Lower leg skin (tissue), 3 donors: ENCODE measurements around the gene TEX51.

Experiments
- POLR2A ChIP-seq, 2 donors: fragments of 450-650 bp; IDR thresholded peaks; one replicate each; pipeline ENCODE4 v1.6.1; 2016 to 2017; ENCODE audit warnings: antibody characterized with exemption in 2 of 2, mild to moderate bottlenecking in 1 of 2, moderate library complexity in 1 of 2
- TF ChIP-seq, protein P1 (sequence below), 3 donors: fragments of 450-650 bp; IDR thresholded peaks; one replicate each; pipeline ENCODE4 v1.5.1; 2016; ENCODE audit warnings: antibody characterized with exemption in 3 of 3, mild to moderate bottlenecking in 3 of 3, moderate library complexity in 2 of 3

DNA sequence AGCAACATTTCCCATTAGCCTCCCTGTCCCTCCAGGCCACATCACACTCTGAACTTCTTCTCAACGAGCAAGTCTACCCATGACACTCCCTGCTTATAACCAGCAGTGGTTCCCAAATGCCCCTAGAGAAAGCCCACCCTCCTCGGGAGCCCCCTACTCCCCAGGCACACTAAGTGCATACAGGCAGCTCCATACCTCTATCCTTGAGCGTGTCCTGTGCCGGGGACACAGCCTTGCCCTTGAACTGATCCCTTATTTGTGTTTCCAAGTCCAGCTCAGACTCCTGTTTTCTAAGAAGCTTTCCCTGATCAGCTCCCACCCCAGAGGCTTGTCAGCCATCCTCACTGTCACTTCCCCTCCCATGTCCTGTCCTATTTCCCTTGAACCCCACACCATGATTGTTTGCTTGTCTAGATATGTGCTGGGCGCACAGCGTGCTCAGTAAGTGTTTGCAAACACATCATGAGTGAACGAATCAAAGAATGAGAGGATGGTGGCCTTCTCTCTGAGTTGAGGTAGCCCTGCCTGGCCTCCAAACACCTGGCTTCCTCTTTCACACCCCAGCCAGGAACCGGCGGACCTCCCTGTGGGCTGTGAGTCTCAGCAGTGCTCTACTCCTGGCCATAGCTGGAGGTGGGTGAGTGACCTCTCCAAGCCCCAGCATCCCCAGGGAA is 2.1 kb downstream of the TEX51 start:
- TF ChIP-seq POLR2A (IDR thresholded peaks at IDR 0.05), result no peak
- TF ChIP-seq, protein P1, sequence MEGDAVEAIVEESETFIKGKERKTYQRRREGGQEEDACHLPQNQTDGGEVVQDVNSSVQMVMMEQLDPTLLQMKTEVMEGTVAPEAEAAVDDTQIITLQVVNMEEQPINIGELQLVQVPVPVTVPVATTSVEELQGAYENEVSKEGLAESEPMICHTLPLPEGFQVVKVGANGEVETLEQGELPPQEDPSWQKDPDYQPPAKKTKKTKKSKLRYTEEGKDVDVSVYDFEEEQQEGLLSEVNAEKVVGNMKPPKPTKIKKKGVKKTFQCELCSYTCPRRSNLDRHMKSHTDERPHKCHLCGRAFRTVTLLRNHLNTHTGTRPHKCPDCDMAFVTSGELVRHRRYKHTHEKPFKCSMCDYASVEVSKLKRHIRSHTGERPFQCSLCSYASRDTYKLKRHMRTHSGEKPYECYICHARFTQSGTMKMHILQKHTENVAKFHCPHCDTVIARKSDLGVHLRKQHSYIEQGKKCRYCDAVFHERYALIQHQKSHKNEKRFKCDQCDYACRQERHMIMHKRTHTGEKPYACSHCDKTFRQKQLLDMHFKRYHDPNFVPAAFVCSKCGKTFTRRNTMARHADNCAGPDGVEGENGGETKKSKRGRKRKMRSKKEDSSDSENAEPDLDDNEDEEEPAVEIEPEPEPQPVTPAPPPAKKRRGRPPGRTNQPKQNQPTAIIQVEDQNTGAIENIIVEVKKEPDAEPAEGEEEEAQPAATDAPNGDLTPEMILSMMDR (IDR thresholded peaks at IDR 0.05), result no peak
